Stimulated activated CD8-positive, alpha-beta memory T cell treated with anti-CD3 and anti-CD28 coated beads, Interleukin-2, amount 100 ng/mL, for 1 hour (primary cell): ENCODE data around the gene CCNA2.
A peak's percentile ranks its signal among the peaks of the same experiment; 100 is the strongest.

ENCODE experiments used
- DNase-seq, 2 donors: peaks; one replicate each; pipeline ENCODE4 v3.0.0-alpha.2; 2020; ENCODE audit warnings: low read depth in 2 of 2

CCNA2 gene

GRCh38 chr4:121823505-121824170 is at the start of gene CCNA2:
Gene CCNA2, minus strand, starts transcription at chr4:121823883. Its CDS starts 255 bp downstream, at chr4:121823628.
- peak; percentile 89 to 93 for DNase-seq

- peak; percentile 92 to 93 for DNase-seq
These were observed 46.4 kb upstream of the CCNA2 start, which contains the start of gene BBS7 for GRCh38 chr4:121869841-121870822. Gene BBS7, minus strand, starts transcription at chr4:121870474. Its CDS starts 161 bp downstream, at chr4:121870313.

- no peak for DNase-seq
These were observed 40.1 kb upstream of the CCNA2 start for GRCh38 chr4:121863799-121864198.

- DNase-seq: no peak
These were observed 37.7 kb upstream of the CCNA2 start for GRCh38 chr4:121861426-121861825.

- DNase-seq: no peak
These were observed 36.4 kb upstream of the CCNA2 start for GRCh38 chr4:121860121-121860520.

GRCh38 chr4:121851354-121851753 is 27.7 kb upstream of the CCNA2 start:
- DNase-seq: no peak

- no peak for DNase-seq
These were observed 23.0 kb upstream of the CCNA2 start for GRCh38 chr4:121846662-121847061.

GRCh38 chr4:121842862-121843261 is 19.2 kb upstream of the CCNA2 start:
- no peak for DNase-seq

- DNase-seq: no peak
These were observed 14.5 kb upstream of the CCNA2 start for GRCh38 chr4:121838136-121838535.

- no peak for DNase-seq
These were observed 5.8 kb upstream of the CCNA2 start for GRCh38 chr4:121829511-121829910.

- no peak for DNase-seq
These were observed 4.2 kb upstream of the CCNA2 start for GRCh38 chr4:121827853-121828252.

- no peak for DNase-seq
These were observed 1.3 kb upstream of the CCNA2 start for GRCh38 chr4:121824950-121825349.

GRCh38 chr4:121824171-121824527 is 466 bp upstream of the CCNA2 start:
- DNase-seq: no peak

GRCh38 chr4:121822796-121823504 is 733 bp downstream of the CCNA2 start:
- no peak for DNase-seq

- no peak for DNase-seq
These were observed 1.6 kb downstream of the CCNA2 start for GRCh38 chr4:121822047-121822446.

- no peak for DNase-seq
These were observed 4.3 kb downstream of the CCNA2 start for GRCh38 chr4:121819216-121819965.

- DNase-seq: no peak
These were observed 5.5 kb downstream of the CCNA2 start for GRCh38 chr4:121818215-121818614.

GRCh38 chr4:121817701-121818100 is 6.0 kb downstream of the CCNA2 start:
- DNase-seq: no peak

- no peak for DNase-seq
These were observed 6.7 kb downstream of the CCNA2 start for GRCh38 chr4:121817006-121817405.

- DNase-seq: no peak
These were observed 8.9 kb downstream of the CCNA2 start for GRCh38 chr4:121814756-121815155.

- DNase-seq: no peak
These were observed 12.6 kb downstream of the CCNA2 start for GRCh38 chr4:121811122-121811521.
